HS-5 (cell line): ENCODE results near the gene UBE2L5.

Source experiments
- DNase-seq: peaks from one replicate; pipeline ENCODE4 v3.0.0-alpha.2; 2012; ENCODE audit warnings: low read depth

Gene UBE2L5

GRCh38 chr13:30477346-30478195, 55.3 kb downstream of the UBE2L5 start:
- DNase-seq = no peak
